Measurements from ENCODE around the gene CTU2.

- no peak for TF ChIP-seq CTCF (IDR thresholded peaks at IDR 0.05; ENCODE audit: insufficient read depth, low read length)
- no peak for TF ChIP-seq REST (IDR thresholded peaks at IDR 0.05; ENCODE audit: insufficient replicate concordance, low read depth)
- no peak for TF ChIP-seq POLR2AphosphoS5 (IDR thresholded peaks at IDR 0.05; ENCODE audit: low read depth)
Measured at GRCh38 chr16:88710556-88710955, 4.3 kb downstream of the CTU2 start.

Measured in HL-60 (cell line).